ENCODE measurements around the gene HMGB4.

HMGB4 gene

GRCh38 chr1:33898406-33898805 lies 34.5 kb downstream of the HMGB4 start:
- Histone ChIP-seq H3K9ac (ENCODE audit: low read length) (no peak overlapping the region), H3K27me3 (ENCODE audit: control insufficient read depth, insufficient read depth, low read length) (no peaks in the 10 kb centered on the region), H3K4me3 (ENCODE audit: low read length) (no peak overlapping the region)

DNA sequence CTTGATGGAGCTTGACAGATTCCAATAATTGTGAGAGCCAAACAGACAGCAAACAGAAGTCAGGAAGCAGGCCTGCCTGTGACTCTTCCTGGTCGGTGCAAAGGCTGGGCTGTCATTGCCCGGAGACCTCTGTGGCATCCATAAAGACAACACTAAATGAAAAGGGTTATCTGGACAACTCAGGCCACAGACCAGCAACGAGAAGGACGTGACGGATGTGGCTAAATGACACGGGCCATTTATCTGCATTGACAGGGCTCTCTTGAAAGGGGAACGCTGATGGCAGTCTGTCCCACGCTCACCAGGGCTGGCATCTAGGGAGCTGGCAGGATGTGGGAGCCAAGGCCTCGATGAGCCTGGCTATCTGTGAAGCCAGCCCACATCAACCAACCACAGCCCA lies 35.0 kb downstream of the HMGB4 start:
- Histone ChIP-seq H3K4me1 (ENCODE audit: control insufficient read depth, low read depth, low read length) (peaks cover 4% of the 10 kb centered on the region), H3K4me3 (ENCODE audit: low read length) (no peak overlapping the region), H3K9ac (ENCODE audit: low read length) (no peak overlapping the region), H3K36me3 (ENCODE audit: control insufficient read depth, low read depth, low read length) (no peaks in the 10 kb centered on the region), H3K9me3 (ENCODE audit: control insufficient read depth, low read depth, low read length) (no peaks in the 10 kb centered on the region), H3K27me3 (ENCODE audit: control insufficient read depth, insufficient read depth, low read length) (no peaks in the 10 kb centered on the region), H3K27ac (ENCODE audit: low read length) (no peak overlapping the region)

More at GRCh38 chr1:33898406-33898805, 34.5 kb downstream of the HMGB4 start:
- Histone ChIP-seq H3K36me3 (ENCODE audit: control insufficient read depth, low read depth, low read length) (no peaks in the 10 kb centered on the region), H3K4me1 (ENCODE audit: control insufficient read depth, low read depth, low read length) (peaks cover 4% of the 10 kb centered on the region), H3K27ac (ENCODE audit: low read length) (no peak overlapping the region), H3K9me3 (ENCODE audit: control insufficient read depth, low read depth, low read length) (no peaks in the 10 kb centered on the region)

DNA sequence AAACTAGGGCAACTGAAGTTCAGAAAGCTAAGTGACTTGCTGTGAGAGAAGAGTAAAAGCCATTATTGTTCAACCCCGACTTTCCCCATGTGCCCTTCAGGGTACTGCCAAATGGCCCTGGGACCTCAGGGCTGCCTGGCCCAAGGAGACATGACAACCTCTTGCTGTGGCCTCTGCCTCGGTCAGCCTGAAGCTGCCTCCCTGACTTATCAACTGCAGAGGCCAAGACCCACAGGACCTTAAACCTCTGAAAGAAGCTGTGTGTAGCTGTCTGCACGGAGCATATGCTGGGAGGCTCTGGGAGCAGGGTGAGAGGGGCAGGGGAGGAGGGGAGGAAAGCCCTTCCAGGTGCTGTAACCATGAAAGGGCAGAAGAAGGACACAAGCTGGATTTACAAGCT lies 35.9 kb downstream of the HMGB4 start:
- H3K27me3 ChIP-seq (ENCODE audit: control insufficient read depth, insufficient read depth, low read length), result no peaks in the 10 kb centered on the region
- no peaks in the 10 kb centered on the region for H3K36me3 ChIP-seq (ENCODE audit: control insufficient read depth, low read depth, low read length)
- H3K4me1 ChIP-seq (ENCODE audit: control insufficient read depth, low read depth, low read length), result peaks cover 4% of the 10 kb centered on the region
- H3K9me3 ChIP-seq (ENCODE audit: control insufficient read depth, low read depth, low read length), result no peaks in the 10 kb centered on the region
- no peak overlapping the region for H3K27ac ChIP-seq (ENCODE audit: low read length)
- no peak overlapping the region for H3K9ac ChIP-seq (ENCODE audit: low read length)
- no peak overlapping the region for H3K4me3 ChIP-seq (ENCODE audit: low read length)

- no peak overlapping the region for H3K9ac ChIP-seq (ENCODE audit: low read length)
- H3K27me3 ChIP-seq (ENCODE audit: control insufficient read depth, insufficient read depth, low read length), result no peaks in the 10 kb centered on the region
- H3K27ac ChIP-seq (ENCODE audit: low read length), result no peak overlapping the region
- no peaks in the 10 kb centered on the region for H3K9me3 ChIP-seq (ENCODE audit: control insufficient read depth, low read depth, low read length)
- no peak overlapping the region for H3K4me3 ChIP-seq (ENCODE audit: low read length)
- no peaks in the 10 kb centered on the region for H3K4me1 ChIP-seq (ENCODE audit: control insufficient read depth, low read depth, low read length)
- H3K36me3 ChIP-seq (ENCODE audit: control insufficient read depth, low read depth, low read length), result no peaks in the 10 kb centered on the region
Observed at GRCh38 chr1:33902486-33903209, 38.8 kb downstream of the HMGB4 start.

DNA sequence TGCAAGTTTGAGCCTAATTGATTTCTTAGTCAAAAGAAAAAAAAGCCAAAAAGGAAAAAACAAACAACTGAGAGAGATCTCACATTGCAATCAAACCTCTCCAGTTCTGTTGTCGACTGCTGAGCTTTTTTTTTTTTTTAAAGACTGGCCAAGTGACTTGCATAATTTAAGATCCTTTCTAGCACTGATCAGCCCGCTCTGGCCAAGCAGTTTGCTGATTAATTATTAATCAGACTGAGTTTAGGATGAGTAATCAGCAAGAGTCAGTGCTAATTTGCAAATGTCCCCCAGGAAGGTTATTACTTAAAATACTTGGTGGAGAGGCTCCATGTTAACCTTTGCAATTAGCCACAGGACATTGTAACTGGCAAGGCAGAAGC lies 39.3 kb downstream of the HMGB4 start:
- no peak overlapping the region for H3K9ac ChIP-seq (ENCODE audit: low read length)

GRCh38 chr1:33905241-33905640 lies 41.4 kb downstream of the HMGB4 start:
- Histone ChIP-seq H3K9ac (ENCODE audit: low read length) (no peak overlapping the region), H3K27ac (ENCODE audit: low read length) (no peak overlapping the region), H3K4me1 (ENCODE audit: control insufficient read depth, low read depth, low read length) (no peaks in the 10 kb centered on the region), H3K36me3 (ENCODE audit: control insufficient read depth, low read depth, low read length) (no peaks in the 10 kb centered on the region), H3K4me3 (ENCODE audit: low read length) (no peak overlapping the region), H3K27me3 (ENCODE audit: control insufficient read depth, insufficient read depth, low read length) (no peaks in the 10 kb centered on the region), H3K9me3 (ENCODE audit: control insufficient read depth, low read depth, low read length) (no peaks in the 10 kb centered on the region)

More for the DNA sequence above, 39.3 kb downstream of the HMGB4 start:
- Histone ChIP-seq H3K9me3 (ENCODE audit: control insufficient read depth, low read depth, low read length) (no peaks in the 10 kb centered on the region), H3K4me1 (ENCODE audit: control insufficient read depth, low read depth, low read length) (no peaks in the 10 kb centered on the region), H3K27me3 (ENCODE audit: control insufficient read depth, insufficient read depth, low read length) (no peaks in the 10 kb centered on the region), H3K36me3 (ENCODE audit: control insufficient read depth, low read depth, low read length) (no peaks in the 10 kb centered on the region), H3K4me3 (ENCODE audit: low read length) (no peak overlapping the region), H3K27ac (ENCODE audit: low read length) (no peak overlapping the region)

DNA sequence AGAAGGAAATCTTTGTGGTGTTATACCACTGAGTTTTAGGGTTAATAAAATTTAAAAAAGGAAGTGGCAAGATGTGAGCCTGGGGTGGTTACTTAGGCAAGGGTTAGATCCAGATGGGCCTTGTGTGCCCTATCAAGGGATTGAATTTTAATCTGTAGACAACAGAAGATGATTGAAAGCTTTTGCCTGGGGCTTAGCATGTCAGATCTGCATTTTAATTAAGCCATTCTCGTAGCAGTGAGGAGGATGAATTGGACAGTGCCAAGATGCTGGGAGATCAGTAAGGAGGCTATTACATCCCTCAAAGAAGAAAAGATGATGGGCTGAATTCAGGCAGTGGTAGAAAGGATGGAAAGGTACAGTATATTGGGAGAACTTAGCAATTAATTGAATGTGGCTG lies 42.3 kb downstream of the HMGB4 start:
- H3K9me3 ChIP-seq (ENCODE audit: control insufficient read depth, low read depth, low read length), result no peaks in the 10 kb centered on the region
- no peaks in the 10 kb centered on the region for H3K36me3 ChIP-seq (ENCODE audit: control insufficient read depth, low read depth, low read length)
- no peaks in the 10 kb centered on the region for H3K27me3 ChIP-seq (ENCODE audit: control insufficient read depth, insufficient read depth, low read length)
- no peak overlapping the region for H3K9ac ChIP-seq (ENCODE audit: low read length)
- H3K4me3 ChIP-seq (ENCODE audit: low read length), result no peak overlapping the region
- H3K27ac ChIP-seq (ENCODE audit: low read length), result no peak overlapping the region
- H3K4me1 ChIP-seq (ENCODE audit: control insufficient read depth, low read depth, low read length), result no peaks in the 10 kb centered on the region

DNA sequence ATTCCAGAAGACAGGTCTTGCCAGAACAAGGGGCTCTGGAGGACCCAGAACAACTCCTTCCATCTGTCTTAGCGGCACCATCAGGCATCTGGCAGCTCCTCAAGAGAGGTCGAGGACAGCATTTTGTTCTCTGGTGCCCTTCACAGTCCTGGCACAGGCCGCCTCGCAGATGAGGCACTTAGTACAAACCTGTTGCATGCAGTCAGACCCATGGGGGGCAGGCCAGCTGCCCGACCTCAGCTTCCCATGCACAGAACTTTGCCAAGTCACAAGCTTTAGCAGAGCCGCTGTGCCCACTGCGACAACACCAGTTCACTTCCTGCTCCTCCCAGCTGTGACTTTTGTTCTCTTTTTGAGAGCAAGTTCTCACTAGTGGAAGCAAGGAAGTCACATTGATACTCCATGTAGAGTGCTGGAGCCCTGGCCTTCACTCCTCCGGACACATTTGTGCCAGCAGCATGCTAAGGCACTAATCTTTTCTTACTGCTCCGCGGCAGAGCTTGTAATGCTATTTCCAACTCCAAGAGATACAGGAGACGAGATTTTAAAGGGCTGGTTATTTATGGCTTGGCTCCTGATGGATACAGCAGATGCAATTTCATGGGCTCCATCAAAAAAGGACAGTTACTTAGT lies 44.6 kb downstream of the HMGB4 start:
- Histone ChIP-seq H3K4me3 (ENCODE audit: low read length) (no peak overlapping the region), H3K27me3 (ENCODE audit: control insufficient read depth, insufficient read depth, low read length) (no peaks in the 10 kb centered on the region), H3K4me1 (ENCODE audit: control insufficient read depth, low read depth, low read length) (no peaks in the 10 kb centered on the region), H3K9me3 (ENCODE audit: control insufficient read depth, low read depth, low read length) (no peaks in the 10 kb centered on the region), H3K36me3 (ENCODE audit: control insufficient read depth, low read depth, low read length) (no peaks in the 10 kb centered on the region), H3K27ac (ENCODE audit: low read length) (no peak overlapping the region), H3K9ac (ENCODE audit: low read length) (no peak overlapping the region)
